ENCODE measurements around the gene PLEKHA5.

The PLEKHA5 gene

DNA sequence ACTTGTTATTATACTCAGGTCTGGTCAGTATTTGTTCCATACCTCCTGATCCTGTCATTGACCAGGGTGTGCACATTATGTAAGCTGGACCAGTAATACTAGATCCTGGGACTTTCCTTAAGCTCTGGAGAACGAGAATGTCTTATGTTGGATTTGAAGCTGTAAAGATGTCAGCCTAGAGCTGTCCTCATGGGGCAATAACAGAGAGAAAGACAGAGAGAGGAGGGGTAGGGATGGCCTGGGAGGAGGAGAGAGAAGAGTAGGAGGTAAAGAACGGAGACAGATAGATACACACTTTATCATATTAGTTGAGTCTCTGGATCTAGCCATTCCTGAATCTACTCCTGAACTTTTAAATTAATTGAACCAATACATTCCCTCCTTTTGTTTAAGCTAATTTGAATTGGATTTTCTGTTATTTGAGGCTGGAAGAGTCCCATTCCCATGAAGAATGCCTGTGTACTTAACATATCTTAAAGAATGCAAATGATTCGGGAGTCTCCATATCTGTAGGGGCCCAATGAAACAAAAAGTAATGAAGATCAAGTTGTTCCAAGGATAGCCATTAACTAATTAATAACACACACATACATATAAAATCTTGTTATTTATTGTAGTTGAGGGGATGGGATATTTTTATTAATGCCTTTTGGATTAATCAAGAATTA is 55.9 kb downstream of the PLEKHA5 start:
- TF ChIP-seq, protein P1, sequence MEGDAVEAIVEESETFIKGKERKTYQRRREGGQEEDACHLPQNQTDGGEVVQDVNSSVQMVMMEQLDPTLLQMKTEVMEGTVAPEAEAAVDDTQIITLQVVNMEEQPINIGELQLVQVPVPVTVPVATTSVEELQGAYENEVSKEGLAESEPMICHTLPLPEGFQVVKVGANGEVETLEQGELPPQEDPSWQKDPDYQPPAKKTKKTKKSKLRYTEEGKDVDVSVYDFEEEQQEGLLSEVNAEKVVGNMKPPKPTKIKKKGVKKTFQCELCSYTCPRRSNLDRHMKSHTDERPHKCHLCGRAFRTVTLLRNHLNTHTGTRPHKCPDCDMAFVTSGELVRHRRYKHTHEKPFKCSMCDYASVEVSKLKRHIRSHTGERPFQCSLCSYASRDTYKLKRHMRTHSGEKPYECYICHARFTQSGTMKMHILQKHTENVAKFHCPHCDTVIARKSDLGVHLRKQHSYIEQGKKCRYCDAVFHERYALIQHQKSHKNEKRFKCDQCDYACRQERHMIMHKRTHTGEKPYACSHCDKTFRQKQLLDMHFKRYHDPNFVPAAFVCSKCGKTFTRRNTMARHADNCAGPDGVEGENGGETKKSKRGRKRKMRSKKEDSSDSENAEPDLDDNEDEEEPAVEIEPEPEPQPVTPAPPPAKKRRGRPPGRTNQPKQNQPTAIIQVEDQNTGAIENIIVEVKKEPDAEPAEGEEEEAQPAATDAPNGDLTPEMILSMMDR (IDR thresholded peaks at IDR 0.05; ENCODE audit: borderline replicate concordance, control extremely low read depth, extremely low read depth, insufficient read depth, missing control alignments), result no peak
- in situ Hi-C loops (cut with MboI; ENCODE audit: low sequenced_read_pairs, unreplicated experiment), result loop anchor here (25.0 kb wide), 1 partner anchor 1048 kb away; no protein-coding TSS in a partner anchor
- no peak for DNase-seq (ENCODE audit: low spot score)

DNA sequence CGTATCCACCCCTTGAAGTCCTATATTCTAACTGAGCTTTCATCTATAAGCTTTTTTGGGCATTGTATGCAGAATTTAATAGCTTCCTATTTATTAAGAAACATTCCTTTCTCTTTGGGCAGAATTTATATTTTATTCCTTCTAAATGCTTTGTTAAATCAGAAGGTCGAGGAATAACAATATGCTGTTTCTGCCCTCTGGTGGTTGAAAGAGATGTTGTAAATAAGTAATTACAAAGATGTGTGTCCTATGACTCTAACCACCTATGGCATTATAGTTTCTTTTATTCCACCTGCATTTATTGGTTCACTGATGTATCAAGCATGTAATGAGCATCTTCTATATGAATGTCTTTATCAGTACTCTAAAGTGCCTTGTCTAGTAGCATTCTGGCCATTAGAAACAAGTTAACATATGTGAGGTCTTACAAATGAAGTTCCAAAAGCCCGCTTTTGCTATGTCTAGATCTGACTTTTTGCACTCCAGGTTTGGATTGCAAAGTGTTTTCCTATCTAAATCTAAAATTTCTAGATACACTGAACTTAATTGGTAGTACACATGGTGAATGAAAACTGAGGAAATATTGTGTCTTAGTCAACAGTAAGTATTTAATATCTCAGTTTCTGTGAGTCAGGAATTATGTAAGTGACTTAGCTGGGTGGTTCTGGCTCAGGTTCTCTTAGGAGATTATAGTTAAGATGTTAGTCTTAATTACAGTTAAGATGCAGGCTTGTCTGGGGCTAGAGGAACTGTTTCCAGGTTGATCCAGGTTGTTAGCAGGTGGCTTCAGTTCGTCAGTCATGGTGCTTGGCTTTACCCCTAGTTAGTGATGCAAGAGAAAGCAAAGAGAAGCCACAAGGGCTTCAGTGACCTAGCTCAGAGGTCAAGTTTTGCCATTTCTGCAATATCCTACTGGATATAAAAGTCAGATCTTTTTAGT is 57.5 kb downstream of the PLEKHA5 start:
- in situ Hi-C loops (cut with MboI; ENCODE audit: low sequenced_read_pairs, unreplicated experiment), result loop anchor here (25.0 kb wide), 1 partner anchor 1050 kb away; no protein-coding TSS in a partner anchor
- DNase-seq (ENCODE audit: low spot score), result peak; percentile 18
- TF ChIP-seq, protein P1 (IDR thresholded peaks at IDR 0.05; ENCODE audit: borderline replicate concordance, control extremely low read depth, extremely low read depth, insufficient read depth, missing control alignments), result peak; percentile 30

DNA sequence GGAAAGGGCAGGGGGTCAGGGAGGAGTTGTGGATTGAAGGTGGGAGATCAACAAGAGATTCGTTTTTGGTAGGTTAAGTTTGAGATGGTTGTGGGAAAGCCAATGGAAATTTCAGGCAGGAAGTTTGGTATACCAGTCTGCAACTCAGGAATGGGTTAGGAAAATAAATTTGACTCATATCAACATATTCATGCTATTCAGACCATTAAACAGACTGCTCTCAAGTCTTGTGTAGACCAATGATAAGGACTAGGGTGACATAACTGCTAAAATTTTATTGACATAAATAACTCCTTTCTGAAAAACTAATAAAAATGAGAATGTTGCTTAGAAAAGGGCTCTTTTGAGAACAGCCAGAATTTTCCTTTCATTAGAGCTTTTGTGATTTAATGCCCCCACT is 60.0 kb downstream of the PLEKHA5 start:
- in situ Hi-C loops (cut with MboI; ENCODE audit: low sequenced_read_pairs, unreplicated experiment), result loop anchor here (25.0 kb wide), 1 partner anchor 1052 kb away; no protein-coding TSS in a partner anchor
- TF ChIP-seq, protein P1 (IDR thresholded peaks at IDR 0.05; ENCODE audit: borderline replicate concordance, control extremely low read depth, extremely low read depth, insufficient read depth, missing control alignments), result no peak
- no peak for DNase-seq (ENCODE audit: low spot score)

DNA sequence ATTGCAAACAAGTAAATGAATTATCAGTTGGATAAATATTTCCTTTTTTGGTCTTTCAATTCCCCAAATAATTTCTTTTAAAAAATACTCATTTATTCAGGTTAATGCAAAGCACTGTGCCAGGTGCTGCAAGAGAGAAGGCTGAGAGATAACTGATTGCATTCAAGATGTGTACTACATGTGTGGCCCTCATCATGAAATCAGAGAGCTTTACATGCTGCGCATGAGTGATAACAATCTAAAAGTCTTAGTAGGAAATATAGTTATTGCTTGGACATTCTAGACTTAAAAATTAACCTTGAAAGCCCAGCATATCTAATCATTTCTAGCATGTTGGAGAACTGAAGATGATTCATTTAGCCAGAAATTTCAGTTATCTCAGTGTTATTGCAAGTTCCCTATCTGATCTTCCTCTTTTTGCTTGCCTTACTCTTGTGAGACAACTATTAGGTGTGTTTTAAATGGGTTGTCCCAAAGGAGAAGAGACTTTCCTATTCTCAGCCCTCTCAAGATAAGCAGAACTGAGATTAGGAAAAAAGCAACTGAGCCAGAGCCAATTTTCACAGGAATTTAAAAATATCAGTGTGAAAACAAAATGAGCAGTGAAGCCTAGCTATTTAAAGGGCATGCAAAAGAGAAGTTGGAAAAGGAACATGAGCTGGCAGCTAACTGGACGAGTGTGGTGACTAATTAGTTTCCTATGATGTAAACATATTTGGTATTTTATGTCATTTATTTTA is 60.9 kb downstream of the PLEKHA5 start:
- TF ChIP-seq, protein P1 (IDR thresholded peaks at IDR 0.05; ENCODE audit: borderline replicate concordance, control extremely low read depth, extremely low read depth, insufficient read depth, missing control alignments), result no peak
- in situ Hi-C loops (cut with MboI; ENCODE audit: low sequenced_read_pairs, unreplicated experiment), result loop anchor here (25.0 kb wide), 1 partner anchor 1053 kb away; no protein-coding TSS in a partner anchor
- no peak for DNase-seq (ENCODE audit: low spot score)

DNA sequence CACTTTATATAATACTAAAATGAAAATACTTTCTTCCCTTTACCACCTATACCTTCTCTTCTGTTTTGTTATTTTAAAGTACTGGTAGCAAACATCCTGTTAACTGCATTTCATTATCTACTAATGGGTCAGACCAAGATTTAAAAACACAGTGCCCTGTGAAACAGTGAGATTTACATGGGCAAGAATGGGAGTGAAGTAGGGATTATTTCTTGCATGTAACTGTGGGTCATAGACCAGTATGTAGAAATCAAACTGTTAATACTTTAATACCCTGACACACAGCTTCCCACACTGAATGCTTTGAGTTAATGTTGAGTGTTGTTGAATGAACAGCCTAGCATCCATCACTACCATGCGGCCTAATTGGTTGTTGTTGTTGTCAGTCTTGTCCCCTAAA is 61.6 kb downstream of the PLEKHA5 start:
- TF ChIP-seq, protein P1 (IDR thresholded peaks at IDR 0.05; ENCODE audit: borderline replicate concordance, control extremely low read depth, extremely low read depth, insufficient read depth, missing control alignments), result no peak
- no peak for DNase-seq (ENCODE audit: low spot score)
- in situ Hi-C loops (cut with MboI; ENCODE audit: low sequenced_read_pairs, unreplicated experiment), result loop anchor here (25.0 kb wide), 1 partner anchor 1054 kb away; no protein-coding TSS in a partner anchor

DNA sequence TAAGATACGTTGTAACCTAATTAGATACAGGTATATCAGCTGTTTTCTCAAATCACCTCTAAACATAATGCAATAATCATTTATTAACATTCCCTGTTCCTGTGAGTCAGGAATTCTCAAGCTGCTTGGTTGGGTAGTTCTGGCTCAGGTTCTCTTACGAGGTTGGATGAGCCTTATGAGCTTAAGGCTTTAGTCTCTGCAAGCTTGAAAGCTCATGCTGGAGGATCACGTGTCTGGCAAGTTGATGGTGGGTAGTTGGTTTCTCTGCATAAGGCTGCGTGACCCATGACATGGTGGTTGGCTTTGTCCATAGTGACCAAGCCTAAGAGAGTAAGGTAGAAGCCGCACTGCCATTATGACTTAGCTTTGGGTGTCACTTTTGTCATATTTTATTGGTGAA is 62.0 kb downstream of the PLEKHA5 start:
- in situ Hi-C loops (cut with MboI; ENCODE audit: low sequenced_read_pairs, unreplicated experiment), result loop anchor here (25.0 kb wide), 1 partner anchor 1054 kb away; no protein-coding TSS in a partner anchor
- no peak for DNase-seq (ENCODE audit: low spot score)

More for the DNA sequence above, 62.0 kb downstream of the PLEKHA5 start:
- TF ChIP-seq, protein P1 (IDR thresholded peaks at IDR 0.05; ENCODE audit: borderline replicate concordance, control extremely low read depth, extremely low read depth, insufficient read depth, missing control alignments), result no peak
